CD14-positive monocyte (primary cell): ENCODE results near the gene CBX2. TPM values are rescaled to one million over a fixed set of nuclear protein-coding genes. Genes with fewer than 3 reads are reported as not detected.

Source experiments
- DNase-seq, 3 donors: peaks; one replicate each; pipeline ENCODE4 v3.0.0-alpha.2; 2011 to 2022
- H2AFZ ChIP-seq: 2 replicates; pipeline ENCODE4 v1.6.0; 2012; ENCODE audit warnings: mild to moderate bottlenecking, low read depth, low read length, inconsistent platforms; ENCODE audit not compliant: insufficient read depth, poor library complexity, severe bottlenecking
- H3K27ac ChIP-seq, 2 donors: 1 replicate in 1 of 2; 2 replicates in 1 of 2; pipeline ENCODE4 v1.5.1; 2012 to 2013; ENCODE audit warnings: low read length in 2 of 2, control low read depth in 1 of 2, inconsistent platforms in 1 of 2, low read depth in 1 of 2, mild to moderate bottlenecking in 1 of 2
- H3K27me3 ChIP-seq, 2 donors: one replicate each; pipeline versions ENCODE4 v1.6.0 to v1.6.1; 2011 to 2013; ENCODE audit warnings: low read length in 2 of 2; ENCODE audit not compliant: control insufficient read depth in 2 of 2, insufficient read depth in 2 of 2
- H3K36me3 ChIP-seq, 2 donors: replicated peaks in 1 of 2; 1 replicate in 1 of 2; 2 replicates in 1 of 2; pipeline versions ENCODE4 v1.5.1 to v1.6.1; 2012 to 2013; ENCODE audit warnings: low read length in 2 of 2, control low read depth in 1 of 2, inconsistent platforms in 1 of 2, mild to moderate bottlenecking in 1 of 2; ENCODE audit not compliant: insufficient read depth in 2 of 2, control insufficient read depth in 1 of 2
- H3K4me1 ChIP-seq, 2 donors: 1 replicate in 1 of 2; 2 replicates in 1 of 2; pipeline versions ENCODE4 v1.5.1 to v1.6.1; 2012 to 2013; ENCODE audit warnings: low read length in 2 of 2, control low read depth in 1 of 2, inconsistent platforms in 1 of 2, mild to moderate bottlenecking in 1 of 2, moderate library complexity in 1 of 2; ENCODE audit not compliant: insufficient read depth in 2 of 2, control insufficient read depth in 1 of 2
- H3K4me2 ChIP-seq: replicated peaks from 2 replicates; pipeline ENCODE3; 2012; ENCODE audit warnings: low read length, moderate library complexity, mild to moderate bottlenecking; ENCODE audit not compliant: poor library complexity, severe bottlenecking; ENCODE audit errors: extremely low read depth
- H3K4me3 ChIP-seq, 3 experiments: fragments of 200-600 bp in 1 of 3; sonication (generic) in 1 of 3; replicated peaks in 1 of 3; 1 replicate in 2 of 3; 2 replicates in 1 of 3; pipeline ENCODE4 v1.5.1; 2011 to 2013; ENCODE audit warnings: low read length in 3 of 3, mild to moderate bottlenecking in 3 of 3, control low read depth in 2 of 3, low read depth in 2 of 3, inconsistent platforms in 1 of 3, moderate library complexity in 1 of 3
- H3K79me2 ChIP-seq: 2 replicates; pipeline ENCODE4 v1.6.0; 2012; ENCODE audit warnings: mild to moderate bottlenecking, control low read depth, inconsistent platforms, low read length, moderate library complexity; ENCODE audit not compliant: insufficient read depth
- H3K9ac ChIP-seq: 2 replicates; pipeline ENCODE4 v1.6.0; 2017; ENCODE audit warnings: low read length, mild to moderate bottlenecking; ENCODE audit not compliant: insufficient read depth, poor library complexity, severe bottlenecking
- H3K9me3 ChIP-seq, 2 donors: replicated peaks in 1 of 2; 1 replicate in 1 of 2; 2 replicates in 1 of 2; pipeline versions ENCODE4 v1.5.1 to v1.6.1; 2012 to 2013; ENCODE audit warnings: low read length in 2 of 2, control low read depth in 1 of 2; ENCODE audit not compliant: control insufficient read depth in 1 of 2, insufficient read depth in 1 of 2
- H4K20me1 ChIP-seq: 2 replicates; pipeline ENCODE4 v1.6.0; 2012; ENCODE audit warnings: mild to moderate bottlenecking, low read length, control low read depth, moderate library complexity; ENCODE audit not compliant: insufficient read depth
- H3K27ac Mint-ChIP-seq, 7 donors: one replicate each; pipeline ENCODE4 v1.8.0; 2020; ENCODE audit warnings: mild to moderate bottlenecking in 7 of 7, mixed read lengths in 7 of 7, moderate library complexity in 6 of 7, inconsistent platforms in 2 of 7
- H3K27me3 Mint-ChIP-seq, 3 donors: one replicate each; pipeline ENCODE4 v1.8.0; 2021 to 2022; ENCODE audit warnings: low read depth in 3 of 3, mild to moderate bottlenecking in 3 of 3, mixed read lengths in 3 of 3, moderate library complexity in 3 of 3, inconsistent platforms in 1 of 3
- H3K36me3 Mint-ChIP-seq, 2 donors: one replicate each; pipeline ENCODE4 v1.8.0; 2020; ENCODE audit warnings: mixed read lengths in 2 of 2, inconsistent platforms in 1 of 2, mild to moderate bottlenecking in 1 of 2
- H3K4me1 Mint-ChIP-seq: one replicate; pipeline ENCODE4 v1.8.0; 2020; ENCODE audit warnings: mild to moderate bottlenecking, mixed read lengths
- H3K4me3 Mint-ChIP-seq, 2 donors: one replicate each; pipeline ENCODE4 v1.8.0; 2020; ENCODE audit warnings: mild to moderate bottlenecking in 2 of 2, mixed read lengths in 2 of 2, moderate library complexity in 1 of 2
- H3K9me3 Mint-ChIP-seq, 7 donors: one replicate each; pipeline ENCODE4 v1.8.0; 2020 to 2022; ENCODE audit warnings: mixed read lengths in 7 of 7, mild to moderate bottlenecking in 6 of 7, moderate library complexity in 6 of 7, inconsistent platforms in 2 of 7
- CTCF ChIP-seq: fragments of 200-600 bp; IDR thresholded peaks from one replicate; pipeline ENCODE4 v1.8.0; 2022; ENCODE audit warnings: antibody characterized with exemption, mild to moderate bottlenecking
- WGBS: methylation state at CpG from one replicate; pipeline ENCODE4 v1.1.5; 2013; ENCODE audit warnings: missing lambda C conversion rate; ENCODE audit not compliant: insufficient coverage; 5-methylcytosine and 5-hydroxymethylcytosine counted together
- intact Hi-C, 2 donors: fragments of 100-400 bp; cut with micrococcal nuclease; formaldehyde crosslinking; loops; one replicate each; pipeline versions ENCODE4 v1.15.0 to v1.15.1; 2023
- polyA plus RNA-seq, 3 donors: library from polyadenylated mRNA; depleted of rRNA in 1 of 3; unstranded in 2 of 3; stranded (reverse) in 1 of 3; fragments of 300-500 nt in 2 of 3; fragments of >200 nt in 1 of 3; fragmentation: Illumina TruSeq in 2 of 3; gene quantifications; 1 replicate in 2 of 3; 2 replicates in 1 of 3; pipeline ENCODE4 v1.2.3, GENCODE V29; 2012 to 2021

CBX2 gene
- polyA plus RNA-seq, 3 donors = 0.09 to 0.95 TPM; not detected in 1

GRCh38 chr17:79774561-79774975 lies 3.4 kb upstream of the CBX2 start:
- Histone ChIP-seq H4K20me1 (no peaks in the 10 kb centered on the region), H3K79me2 (no peaks in the 10 kb centered on the region), H3K9me3 (no peaks in the 10 kb centered on the region), H3K27ac (no peak overlapping the region), H3K36me3 (no peaks in the 10 kb centered on the region), H3K4me3 (no peak overlapping the region), H3K4me2 (no peak overlapping the region), H3K27me3 (peaks cover 16 to 50% of the 10 kb centered on the region in 2 donors), H2AFZ (no peak overlapping the region), H3K4me1 (peaks cover 17 to 21% of the 10 kb centered on the region in 2 donors), H3K9ac (no peak overlapping the region)
- DNase-seq = no peak
- H3K4me3 Mint-ChIP-seq = peak overlapping the region in 1 of 2 donors; percentile 18
- peaks cover 0 to 8% (median 3%) of the 10 kb centered on the region in 7 donors for H3K9me3 Mint-ChIP-seq
- H3K27ac Mint-ChIP-seq = no peak overlapping the region
- TF ChIP-seq CTCF = no peak
- H3K4me1 Mint-ChIP-seq = peaks cover 23% of the 10 kb centered on the region
- 97% methylated on average over 6 of the region's 8 CpGs for WGBS
- peaks cover 4 to 5% of the 10 kb centered on the region in 2 donors for H3K36me3 Mint-ChIP-seq
- peaks cover 45 to 74% (median 52%) of the 10 kb centered on the region in 3 donors for H3K27me3 Mint-ChIP-seq
- intact Hi-C loops = no loop called here

GRCh38 chr17:79775632-79776031 lies 2.3 kb upstream of the CBX2 start:
- TF ChIP-seq CTCF = no peak
- H3K9me3 Mint-ChIP-seq = peaks cover 0 to 8% (median 3%) of the 10 kb centered on the region in 7 donors
- Histone ChIP-seq H2AFZ (no peak overlapping the region), H3K36me3 (no peaks in the 10 kb centered on the region), H3K27ac (no peak overlapping the region), H3K4me1 (peaks cover 17 to 21% of the 10 kb centered on the region in 2 donors), H3K9me3 (no peaks in the 10 kb centered on the region), H4K20me1 (no peaks in the 10 kb centered on the region), H3K79me2 (no peaks in the 10 kb centered on the region), H3K4me3 (no peak overlapping the region), H3K4me2 (no peak overlapping the region), H3K27me3 (peaks cover 16 to 60% of the 10 kb centered on the region in 2 donors), H3K9ac (no peak overlapping the region)
- H3K27ac Mint-ChIP-seq = no peak overlapping the region
- peaks cover 49 to 77% (median 63%) of the 10 kb centered on the region in 3 donors for H3K27me3 Mint-ChIP-seq
- peak overlapping the region in 1 of 2 donors; percentile 44 for H3K4me3 Mint-ChIP-seq
- DNase-seq = no peak
- intact Hi-C loops = no loop called here
- H3K4me1 Mint-ChIP-seq = peaks cover 21% of the 10 kb centered on the region
- WGBS = 93% methylated on average over 3 of the region's 6 CpGs
- peaks cover 5 to 8% of the 10 kb centered on the region in 2 donors for H3K36me3 Mint-ChIP-seq
